HG02938 (cell line): ENCODE data around the gene PMPCA.

Experiments
- ATAC-seq: cut with Tn5 transposase; IDR thresholded peaks from one replicate; pipeline ENCODE4 v1.9.1; 2021; ENCODE audit warnings: mild to moderate bottlenecking, moderate library complexity; ENCODE audit not compliant: unreplicated experiment

Gene PMPCA

DNA sequence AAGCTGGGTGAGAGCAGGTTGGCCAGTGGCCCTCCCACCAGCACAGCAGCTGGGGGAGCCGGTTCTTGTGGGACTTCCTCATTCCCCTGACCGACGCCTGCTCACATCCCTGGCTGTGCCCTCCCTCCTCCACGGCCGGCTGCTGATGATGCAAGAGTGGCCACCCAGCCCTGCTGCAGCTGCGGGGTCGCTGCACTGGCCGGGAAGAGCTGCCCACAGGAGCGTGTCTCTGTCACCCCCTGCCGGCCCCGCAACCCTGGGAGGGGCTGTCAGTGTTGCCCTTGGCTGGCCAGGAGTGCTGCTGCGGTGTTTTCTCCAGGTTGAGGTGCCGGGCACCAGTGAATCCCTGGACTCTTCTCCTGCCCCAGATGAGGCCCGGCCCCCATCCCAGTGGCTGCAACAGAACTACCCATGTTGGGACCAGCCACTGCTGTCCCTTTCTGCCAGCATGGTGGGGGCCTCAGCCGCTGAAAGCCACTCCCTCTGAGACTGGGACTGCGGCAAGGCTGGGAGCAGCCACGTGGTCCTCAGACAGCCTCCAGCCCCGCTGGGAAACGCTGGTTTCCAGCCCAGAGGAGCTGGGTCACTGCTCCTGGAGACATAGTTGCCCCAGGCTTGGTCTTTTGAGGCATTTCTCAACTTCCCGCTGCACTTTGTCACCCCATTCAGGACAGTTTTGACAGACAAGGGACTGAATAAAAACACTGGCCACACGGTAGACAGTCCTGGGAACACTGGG lies 37.7 kb upstream of the PMPCA start:
- no peak for ATAC-seq

DNA sequence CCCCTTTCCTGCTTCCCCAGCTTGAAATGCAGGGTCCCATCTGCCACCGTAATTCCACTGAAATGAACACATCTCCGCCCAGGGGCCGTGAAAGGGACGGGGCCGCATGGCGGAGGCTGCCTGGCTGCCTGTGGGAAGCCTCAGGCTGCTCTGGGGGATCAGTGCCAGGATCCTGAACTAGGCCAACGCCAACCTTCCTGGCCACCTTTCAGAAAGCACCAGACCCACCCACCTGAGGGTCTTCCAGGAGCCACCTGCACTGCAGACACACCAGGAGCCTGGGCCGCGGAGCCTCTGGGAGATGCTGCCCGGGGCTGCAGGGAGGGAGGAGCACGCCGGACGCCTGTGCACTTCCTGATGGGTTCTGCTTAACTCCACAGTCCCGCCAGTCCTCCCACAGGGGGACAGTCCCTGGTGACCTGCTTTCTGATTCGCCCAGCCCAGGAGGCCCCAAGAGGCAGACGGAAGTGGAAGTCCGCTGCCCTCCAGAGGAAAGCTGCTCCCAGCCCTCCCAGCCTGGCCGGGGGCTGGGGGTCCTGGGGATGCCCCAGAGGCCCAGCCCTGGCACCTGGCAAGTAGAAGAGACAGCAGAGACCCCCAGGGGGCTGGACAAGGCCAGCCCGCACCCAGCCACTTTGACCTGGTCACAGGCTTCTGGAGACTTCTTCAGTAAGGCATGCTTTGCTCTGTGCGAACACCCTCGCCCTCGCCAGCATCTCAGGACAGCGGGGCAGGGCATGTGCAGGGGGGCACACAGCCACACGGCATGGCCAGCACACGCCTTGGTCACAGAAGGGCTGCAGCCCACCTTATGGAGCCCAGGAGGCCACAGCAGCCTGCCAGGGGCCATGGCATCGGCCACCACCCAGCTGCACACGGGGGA lies 36.9 kb upstream of the PMPCA start, which contains the start of gene CARD9:
Gene CARD9, minus strand, starts transcription at position 370 of the 883 bp plus-strand sequence. CDS start 1,591 bp downstream, outside the sequence.
- ATAC-seq: no peak

DNA sequence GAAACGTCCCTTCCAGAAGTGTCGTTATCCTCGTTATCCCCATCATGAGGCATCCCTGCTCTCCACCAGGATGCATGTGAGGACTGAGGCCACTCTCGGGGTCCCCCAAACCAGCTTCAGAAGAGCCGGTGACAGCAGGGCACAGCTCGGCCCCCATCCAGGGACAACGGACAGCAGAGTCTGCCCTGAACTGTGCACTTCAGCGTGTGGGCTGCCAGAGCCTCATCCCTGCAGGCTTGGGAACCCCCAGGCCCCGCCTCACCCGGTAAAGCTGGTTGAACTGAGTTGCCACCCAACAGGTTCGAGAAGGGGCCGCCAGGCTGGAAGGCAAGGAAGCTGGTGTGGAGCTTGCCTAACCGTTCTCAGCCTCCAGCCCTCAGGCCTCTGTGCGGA lies 36.3 kb upstream of the PMPCA start:
- ATAC-seq: no peak

DNA sequence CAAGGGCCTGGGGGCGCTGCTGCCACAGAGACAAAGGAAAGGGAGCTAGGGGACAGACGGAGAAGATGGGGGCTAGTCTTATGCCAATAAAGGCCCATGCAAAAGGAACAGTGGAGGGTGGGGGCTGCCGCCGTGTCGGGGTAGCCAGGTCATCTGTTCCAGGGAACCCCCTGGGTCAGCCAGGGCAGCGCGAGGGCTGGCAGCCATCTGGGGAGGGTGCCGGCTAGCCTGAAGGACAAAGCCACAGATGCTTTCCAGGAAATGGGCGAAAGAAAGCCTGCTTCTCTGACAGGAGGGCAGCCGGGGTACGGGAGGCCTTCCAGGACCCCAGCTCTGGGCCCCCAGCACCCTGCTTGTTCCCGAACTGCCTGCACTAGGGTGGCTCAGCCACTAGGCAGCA lies 35.4 kb upstream of the PMPCA start:
- no peak for ATAC-seq

DNA sequence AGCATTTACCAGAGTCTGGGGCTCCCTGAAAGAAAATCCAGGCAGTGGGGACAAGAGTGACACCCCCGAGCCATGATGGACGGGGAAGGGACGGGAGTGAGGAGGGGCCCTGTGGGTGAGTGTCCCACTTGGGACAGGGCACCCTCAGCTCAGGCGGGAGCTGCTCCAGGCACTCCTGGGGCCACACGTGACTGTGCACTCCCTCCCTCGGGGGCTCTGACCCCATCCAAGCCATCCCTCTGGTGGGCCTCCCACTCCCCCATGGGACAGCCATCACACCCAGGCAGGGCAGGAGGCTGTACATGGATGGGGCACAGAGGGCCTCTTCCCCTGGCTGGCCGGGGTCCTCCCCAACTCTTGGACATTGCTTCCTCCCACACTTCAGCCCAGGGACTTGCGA lies 34.0 kb upstream of the PMPCA start:
- no peak for ATAC-seq

DNA sequence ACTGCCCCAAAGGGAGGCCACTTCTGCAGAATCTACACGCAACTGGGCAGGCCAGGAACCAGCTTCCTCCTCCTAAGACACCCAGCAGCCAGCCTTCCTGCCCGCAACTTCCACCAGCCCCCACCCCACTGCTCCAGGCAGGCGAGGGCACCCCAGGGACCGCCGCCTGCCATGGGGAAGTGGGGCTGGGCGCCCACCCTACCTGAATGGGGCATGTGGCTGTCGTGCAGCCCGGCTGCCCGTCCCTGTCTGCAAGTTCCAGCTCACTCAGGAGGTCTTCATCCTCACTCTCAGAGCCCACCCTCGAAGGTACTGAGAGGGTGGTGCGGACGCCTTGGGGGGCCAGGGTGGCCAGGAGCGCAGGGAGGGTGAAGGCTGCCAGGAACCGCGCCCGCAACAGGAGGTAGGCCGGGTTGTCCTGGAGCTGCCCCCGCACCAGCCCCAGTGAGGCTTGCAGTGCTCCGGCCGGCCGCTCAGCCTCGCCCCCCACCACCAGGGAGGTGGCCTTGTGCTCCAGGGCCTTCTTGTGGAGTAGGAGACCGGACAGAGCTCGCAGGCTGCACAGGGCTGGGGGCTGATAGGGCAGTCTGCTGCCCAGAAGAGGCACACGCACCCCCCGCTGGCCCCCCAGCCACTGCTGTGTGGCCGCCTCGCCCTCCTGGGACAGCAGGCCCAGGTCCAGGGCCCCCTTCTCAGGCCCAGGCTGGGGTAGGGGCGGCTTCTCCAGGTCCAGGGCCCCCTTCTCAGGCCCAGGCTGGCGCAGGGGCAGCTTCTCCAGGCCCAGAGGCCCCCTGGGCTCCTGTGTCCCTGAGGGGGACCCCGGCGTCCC lies 32.9 kb upstream of the PMPCA start:
- ATAC-seq: no peak

DNA sequence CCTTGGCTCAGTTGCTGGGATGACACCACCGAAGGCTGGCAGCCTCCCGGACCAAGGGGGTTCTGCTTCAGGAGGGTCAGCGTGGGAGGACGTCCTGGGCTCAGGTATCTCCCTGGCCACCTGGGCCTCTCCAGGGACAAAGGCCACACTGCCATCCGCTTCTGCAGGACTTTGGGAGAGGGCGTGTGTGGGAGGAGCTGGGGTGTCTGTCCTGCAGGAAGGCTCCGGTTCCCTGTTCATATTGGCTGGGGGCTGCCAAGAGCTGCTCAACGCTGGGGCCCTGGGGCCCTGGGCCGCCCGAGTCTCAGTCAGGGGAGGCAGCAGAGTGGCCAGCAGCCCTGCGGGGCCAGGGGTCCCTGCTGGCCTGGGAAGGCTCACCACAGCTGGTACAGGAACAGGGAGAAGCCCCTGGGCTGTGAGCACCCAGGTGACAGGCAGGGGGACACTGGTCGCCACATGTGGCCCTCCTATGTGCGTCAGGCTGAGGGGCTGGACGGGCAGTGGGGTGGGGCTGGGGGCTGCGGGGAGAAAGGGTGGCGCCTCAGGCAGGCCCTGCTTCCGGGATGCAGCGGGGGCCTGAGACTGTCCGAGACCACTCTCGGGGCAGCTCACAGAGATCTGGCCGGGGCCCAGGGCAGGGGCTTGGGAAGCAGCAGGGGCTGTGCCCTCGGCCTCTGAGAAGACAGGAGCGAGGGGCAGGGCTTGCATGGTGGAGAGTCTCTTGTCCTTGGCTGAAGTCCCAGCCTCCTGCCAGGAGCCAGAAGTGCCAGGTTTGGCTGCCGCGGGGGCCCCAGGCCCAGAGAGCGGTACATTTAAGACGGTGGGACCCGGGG lies 32.1 kb upstream of the PMPCA start:
- no peak for ATAC-seq

DNA sequence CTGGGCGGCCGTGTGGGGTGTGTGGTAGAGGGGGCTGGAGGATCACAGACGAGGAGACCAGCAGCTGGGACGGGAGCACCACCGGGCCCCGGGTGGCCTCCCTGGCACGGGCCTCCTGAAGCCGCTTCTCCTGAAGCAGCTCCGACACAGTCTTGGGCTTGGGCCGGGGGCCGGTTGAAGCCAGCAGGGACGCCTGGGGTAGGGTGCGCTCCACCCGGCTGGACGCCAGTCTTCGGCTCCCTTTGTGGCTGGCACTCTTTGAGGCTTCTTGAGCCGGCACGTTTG lies 31.5 kb upstream of the PMPCA start:
- no peak for ATAC-seq

DNA sequence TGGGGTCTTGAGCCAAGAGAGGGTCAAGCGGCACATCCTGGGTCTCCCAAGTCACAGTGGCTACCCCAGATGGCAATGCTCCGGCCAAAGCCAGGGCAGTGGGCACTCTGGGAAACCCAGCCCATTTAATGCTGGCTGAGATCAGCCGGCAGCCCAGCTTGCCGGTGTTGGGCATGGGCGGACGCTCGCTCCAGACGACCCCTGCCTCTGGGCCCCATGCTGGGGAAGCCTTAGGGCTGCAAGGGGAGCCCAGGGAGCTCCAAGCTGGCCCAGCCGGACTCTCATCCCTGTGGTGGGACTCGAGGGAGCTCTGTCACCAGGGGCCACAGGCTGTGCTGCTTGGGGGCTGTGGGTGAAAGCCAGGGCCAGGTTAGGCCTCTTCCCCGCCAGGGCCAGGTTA lies 31.1 kb upstream of the PMPCA start:
- no peak for ATAC-seq

DNA sequence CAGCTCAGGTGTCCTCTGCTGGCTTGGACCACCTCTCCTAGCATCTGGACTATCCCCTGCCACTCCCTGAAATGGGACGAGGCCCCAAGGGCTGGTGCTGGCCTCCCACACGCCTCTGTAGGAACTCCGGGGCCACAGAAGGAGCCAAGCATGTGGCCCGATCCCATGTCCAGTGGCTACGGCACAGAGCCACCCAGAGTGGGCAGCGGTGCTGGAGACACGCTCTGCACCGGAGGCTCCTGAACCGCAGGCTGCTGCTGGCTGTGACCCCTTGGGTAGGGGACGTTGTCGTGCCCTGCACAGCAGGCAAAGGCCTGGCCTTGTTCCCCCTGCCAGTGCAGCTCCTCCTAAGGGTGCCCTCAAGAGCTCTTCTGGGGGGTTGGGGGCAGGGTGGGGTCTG lies 30.6 kb upstream of the PMPCA start:
- no peak for ATAC-seq

DNA sequence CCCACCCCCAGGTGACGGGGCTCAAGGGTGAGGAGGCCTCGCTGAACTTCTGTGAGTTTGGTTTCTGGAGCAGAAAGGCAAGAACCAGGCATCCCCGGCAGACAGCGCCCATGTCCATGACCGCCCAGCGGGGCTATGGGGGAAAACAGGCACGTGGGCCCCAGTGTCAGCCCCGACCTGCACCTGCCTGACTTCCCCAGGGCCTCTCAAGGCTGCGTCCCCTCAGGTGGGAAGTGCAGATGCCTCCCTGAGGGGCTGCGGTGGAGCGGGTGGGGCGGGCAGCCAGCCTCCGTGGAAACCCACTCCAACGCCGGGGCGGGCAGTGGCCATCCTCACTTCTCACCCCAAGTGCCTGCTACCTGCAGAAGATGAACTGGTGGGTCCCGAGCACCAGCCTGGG lies 30.1 kb upstream of the PMPCA start:
- no peak for ATAC-seq

DNA sequence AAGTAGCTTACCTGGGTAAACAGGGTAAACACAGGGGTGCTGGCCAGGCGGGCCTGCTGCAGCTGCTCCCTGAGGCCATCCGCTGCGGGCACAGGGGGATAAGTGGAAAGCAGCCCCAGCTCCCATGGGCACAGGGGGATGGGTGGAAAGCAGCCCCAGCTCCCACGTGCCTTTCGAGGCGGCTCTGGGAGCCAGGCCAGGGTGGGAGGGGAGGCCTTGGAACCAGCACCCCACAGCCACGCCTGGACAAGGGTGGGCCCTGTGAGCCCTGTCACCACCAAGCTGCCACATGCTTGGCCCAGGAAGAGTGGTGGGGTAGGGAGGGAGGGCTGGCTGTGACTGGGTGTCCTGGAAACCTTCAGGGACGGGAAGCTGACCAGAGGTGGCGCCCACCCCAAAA lies 29.1 kb upstream of the PMPCA start:
- ATAC-seq: no peak

DNA sequence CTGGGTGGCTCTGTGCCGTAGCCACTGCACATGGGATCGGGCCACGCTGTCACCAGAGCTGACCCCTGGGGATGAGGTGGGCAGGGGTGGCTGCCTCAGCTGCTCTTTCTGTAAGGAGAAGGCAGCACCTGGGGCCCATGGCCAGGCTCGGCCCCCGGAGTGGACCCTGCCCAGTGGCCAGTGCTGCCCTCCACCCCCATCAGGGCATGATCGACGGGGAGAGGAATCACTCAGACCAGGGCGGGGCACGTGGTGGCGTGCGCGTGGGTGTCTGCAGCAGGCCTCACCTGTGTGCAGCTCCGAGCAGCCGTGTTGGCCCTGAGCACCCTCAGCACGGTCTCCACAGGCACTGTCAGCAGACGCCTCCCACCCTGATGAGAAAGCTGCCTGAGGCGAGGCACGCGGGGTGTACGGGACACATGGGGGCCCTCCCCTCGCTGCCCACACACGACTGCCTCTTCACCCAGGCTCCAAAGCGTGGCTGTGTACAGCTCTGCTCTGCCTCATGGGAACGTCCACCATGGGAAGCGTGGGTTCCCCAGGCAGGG lies 28.4 kb upstream of the PMPCA start:
- no peak for ATAC-seq

DNA sequence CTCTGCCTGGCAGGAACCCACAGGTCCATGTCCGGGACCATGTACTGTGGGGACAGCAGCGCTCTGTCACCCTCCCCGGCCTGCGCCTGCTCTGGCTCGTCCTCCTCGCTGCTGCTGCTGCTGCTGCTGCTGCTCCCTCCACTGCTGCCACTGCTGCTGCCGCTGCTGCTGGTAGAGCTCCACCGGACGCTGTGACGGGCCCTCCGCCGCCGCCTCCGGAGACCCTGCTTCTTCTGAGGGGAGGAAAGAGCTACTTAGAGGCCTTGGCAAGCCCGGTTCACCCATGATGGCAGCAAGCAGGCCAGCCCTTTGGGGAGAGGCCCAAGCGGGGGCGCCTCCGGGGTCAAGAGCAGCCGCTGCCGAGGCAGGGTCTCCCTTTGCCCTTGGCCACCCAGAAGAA lies 27.0 kb upstream of the PMPCA start:
- no peak for ATAC-seq

DNA sequence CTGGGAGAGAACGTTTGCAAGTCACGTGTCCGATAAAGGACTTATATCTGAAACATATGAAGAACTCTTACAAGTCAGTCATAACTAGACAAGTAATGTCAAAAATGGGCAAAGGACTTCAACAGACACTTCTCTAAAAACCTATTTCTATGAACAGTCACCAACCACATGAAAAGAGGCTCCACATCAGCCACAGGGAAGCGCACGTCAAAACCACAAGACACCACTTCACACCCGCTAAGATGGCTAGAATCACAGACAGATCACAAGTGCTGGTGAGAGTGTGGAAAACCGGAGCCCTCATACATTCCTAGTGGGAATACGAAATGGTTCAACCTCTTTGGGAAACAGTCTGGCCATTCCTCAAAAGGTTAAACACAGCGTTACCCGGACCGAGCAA lies 25.4 kb upstream of the PMPCA start:
- no peak for ATAC-seq

DNA sequence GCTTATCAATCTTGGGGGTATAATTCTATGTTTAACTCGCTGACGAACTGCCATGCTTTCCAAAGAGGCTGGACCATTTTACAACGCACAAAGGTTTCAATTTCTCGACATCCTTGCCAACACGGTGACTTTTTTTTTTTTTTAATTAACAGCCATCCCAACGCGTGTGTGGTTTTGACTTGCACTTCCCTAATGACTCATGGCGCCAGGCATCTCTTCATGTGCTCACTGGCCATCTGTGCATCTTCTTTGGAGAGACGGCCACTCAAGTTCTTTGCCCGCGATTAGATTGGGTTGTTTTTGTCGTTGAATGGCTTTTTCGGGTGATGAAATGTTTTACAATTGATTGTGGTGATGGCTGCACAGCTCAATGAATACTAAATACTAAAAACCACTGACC lies 24.4 kb upstream of the PMPCA start:
- no peak for ATAC-seq

DNA sequence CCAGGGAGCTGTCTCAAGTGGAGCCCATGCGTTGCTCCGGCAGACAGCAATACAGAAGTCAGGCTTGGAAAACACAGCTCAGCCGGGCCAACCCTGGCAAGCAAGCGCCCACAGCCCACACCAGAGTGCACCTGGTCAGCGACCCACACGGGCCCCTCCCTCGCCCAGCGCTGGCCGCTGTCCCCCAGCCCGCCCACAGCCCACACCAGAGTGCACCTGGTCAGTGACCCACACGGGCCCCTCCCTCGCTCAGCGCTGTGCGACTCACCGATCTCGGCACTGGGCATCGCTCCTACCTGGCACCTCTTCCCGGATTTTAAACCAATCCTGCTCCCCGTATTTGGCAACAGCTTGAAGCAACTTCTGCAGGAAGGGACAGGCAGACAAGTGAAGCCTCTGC lies 23.2 kb upstream of the PMPCA start:
- no peak for ATAC-seq

DNA sequence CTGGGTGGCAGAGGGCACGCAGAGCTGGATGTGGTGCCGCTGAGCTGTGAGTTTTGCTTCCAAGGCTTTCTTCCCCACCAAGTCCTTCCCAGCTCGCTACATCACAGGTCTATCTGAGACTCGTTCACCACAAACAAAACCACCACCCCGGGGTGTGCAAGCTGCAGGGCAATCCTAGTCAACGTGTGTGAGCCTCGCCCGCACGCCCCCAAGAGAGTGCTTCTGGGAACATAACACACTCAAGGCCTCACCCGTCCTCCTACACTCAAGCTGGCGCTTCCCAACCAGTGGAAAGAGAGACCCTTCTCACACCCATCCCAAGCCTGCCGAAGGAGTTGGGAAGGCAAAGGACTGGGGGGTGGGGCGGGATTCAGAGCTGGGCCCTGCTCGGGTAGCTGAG lies 21.1 kb upstream of the PMPCA start:
- no peak for ATAC-seq

DNA sequence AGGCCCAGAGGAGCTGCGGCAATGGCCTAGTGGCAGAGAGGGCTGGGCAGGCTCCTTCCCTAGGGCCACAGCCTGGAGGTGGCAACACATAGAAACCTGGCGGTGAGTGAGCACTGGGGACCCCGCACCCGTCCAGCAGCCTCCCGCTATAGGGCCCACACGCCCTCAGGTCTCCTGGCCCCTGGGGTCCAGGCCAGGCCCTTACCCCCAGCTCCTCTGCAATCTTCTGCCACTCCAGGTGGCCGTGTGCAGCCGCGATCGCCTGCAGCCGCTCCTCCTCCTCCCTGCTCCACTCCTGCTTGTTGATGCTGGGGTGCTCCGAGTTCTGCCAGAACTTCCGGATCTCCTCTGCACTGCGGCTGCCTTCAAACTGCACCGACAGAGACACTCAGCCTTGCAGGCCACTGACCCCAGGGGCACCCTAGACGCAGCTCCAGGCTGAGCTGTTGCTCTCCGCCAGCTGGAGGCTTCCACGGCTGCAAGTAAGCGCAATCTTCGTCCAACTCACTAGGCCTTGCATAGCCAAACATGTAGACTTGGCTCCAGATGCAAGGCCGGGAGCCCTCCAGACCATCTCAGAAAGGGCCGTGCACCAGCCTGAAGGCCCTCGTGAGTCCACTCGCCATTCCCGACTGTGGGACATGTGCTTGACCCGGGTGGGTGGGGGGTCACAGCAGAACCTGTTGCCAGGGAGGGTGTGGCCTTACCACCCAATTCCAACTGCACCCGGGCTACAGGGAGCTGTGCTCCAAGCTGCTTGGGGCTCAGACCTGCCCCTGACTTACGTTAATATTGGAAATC lies 18.5 kb upstream of the PMPCA start:
- no peak for ATAC-seq
